Mucosa of gallbladder (tissue), 1 donor: ENCODE data around the gene WDFY4. TPM values are rescaled to one million over a fixed set of nuclear protein-coding genes. Genes with fewer than 3 reads are reported as not detected.

ENCODE experiments used
- DNase-seq: peaks from one replicate; pipeline ENCODE4 v3.0.0-alpha.2; 2020; ENCODE audit warnings: low spot score
- total RNA-seq: library from RNA; stranded (reverse); gene quantifications from one replicate; pipeline ENCODE4 v1.2.1, GENCODE V29; 2021
- donor health status: DM: no; HTN: no; CAD: no.

Gene WDFY4
- total RNA-seq, 1 donor from 2014 or later: 8.7 TPM

DNA sequence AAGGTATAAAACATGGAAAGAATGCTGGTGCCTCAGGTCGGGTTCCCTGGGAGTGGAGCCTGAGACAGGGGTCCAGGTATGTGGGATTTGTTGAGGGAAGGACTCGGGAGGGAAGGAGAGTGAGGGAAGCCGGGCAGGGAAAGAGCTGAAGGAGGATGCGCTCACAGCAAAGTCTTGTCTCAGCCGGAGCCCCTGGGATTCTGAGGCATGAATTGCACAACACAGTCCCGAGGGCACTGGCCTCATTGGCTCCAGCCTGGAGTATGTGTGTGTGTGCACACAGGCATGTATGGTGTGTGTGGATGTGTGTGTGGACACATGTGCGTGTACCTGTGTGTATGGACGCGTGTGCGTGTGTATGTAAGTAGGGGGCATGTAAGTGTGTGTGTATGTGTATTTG lies 87.4 kb downstream of the WDFY4 start:
- DNase-seq: no peak

DNA sequence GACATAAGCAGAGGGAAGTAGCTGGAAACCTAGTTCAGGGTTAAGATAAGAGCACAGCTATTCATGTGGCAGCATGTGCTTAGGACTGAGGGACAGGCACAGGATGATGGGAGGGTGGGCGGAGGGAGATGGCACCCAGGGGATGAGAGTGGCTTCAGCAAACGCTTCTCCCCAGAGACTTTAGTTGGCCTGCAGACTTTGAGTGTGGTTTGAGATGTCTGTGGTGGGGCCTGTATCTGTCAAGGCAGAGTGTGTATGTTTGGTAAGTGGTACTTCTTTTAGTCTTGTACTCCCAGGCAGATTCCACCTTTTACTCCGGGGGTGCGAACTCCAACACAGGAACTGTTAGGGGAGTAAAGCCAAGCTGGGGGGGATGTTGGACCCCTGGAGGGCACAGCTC lies 88.9 kb downstream of the WDFY4 start:
- DNase-seq: no peak

GRCh38 chr10:48774416-48775205 lies 89.9 kb downstream of the WDFY4 start:
- no peak for DNase-seq

DNA sequence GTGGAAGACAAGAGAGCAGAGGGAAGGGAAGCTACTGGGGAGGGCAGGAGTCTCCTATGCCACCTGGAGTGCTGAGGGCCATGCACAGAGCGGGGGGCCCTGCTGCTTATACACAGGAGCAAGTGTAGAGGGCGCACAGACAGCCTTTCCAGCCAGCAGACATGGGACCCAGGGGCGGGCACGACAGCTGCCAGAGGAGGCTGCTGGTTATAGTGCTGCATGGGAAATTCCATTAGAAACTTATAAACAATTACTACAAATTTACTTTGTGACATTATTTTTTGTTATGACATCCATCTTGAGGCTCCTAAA lies 90.5 kb downstream of the WDFY4 start:
- DNase-seq: no peak

DNA sequence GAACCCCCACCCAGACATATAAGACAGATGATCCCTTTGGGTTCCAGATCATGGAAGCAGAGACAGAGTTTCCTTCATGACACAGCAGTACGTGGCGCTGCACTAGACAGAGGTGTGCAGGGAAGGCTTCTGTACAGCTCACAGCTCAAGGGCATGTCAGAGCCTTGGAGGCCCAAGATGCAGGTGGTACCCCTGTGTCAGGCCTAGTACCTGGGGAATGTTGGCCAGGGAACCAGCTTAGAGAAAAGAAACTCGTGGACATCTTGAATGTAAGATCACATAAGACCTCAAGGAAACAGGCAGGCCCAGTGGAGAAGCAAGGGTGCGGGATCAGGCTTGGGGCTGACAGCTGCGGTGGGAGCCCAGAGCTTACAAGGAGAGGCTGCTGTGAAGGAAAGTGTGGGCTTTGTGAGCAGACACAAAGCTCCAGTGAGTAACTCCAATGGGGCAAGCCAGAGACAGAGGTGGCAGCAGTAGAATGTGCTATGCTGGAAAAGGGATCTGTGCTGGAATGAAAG lies 91.4 kb downstream of the WDFY4 start:
- no peak for DNase-seq

GRCh38 chr10:48776528-48776927 lies 91.9 kb downstream of the WDFY4 start:
- DNase-seq: no peak

GRCh38 chr10:48777110-48777509 lies 92.4 kb downstream of the WDFY4 start:
- DNase-seq: no peak

DNA sequence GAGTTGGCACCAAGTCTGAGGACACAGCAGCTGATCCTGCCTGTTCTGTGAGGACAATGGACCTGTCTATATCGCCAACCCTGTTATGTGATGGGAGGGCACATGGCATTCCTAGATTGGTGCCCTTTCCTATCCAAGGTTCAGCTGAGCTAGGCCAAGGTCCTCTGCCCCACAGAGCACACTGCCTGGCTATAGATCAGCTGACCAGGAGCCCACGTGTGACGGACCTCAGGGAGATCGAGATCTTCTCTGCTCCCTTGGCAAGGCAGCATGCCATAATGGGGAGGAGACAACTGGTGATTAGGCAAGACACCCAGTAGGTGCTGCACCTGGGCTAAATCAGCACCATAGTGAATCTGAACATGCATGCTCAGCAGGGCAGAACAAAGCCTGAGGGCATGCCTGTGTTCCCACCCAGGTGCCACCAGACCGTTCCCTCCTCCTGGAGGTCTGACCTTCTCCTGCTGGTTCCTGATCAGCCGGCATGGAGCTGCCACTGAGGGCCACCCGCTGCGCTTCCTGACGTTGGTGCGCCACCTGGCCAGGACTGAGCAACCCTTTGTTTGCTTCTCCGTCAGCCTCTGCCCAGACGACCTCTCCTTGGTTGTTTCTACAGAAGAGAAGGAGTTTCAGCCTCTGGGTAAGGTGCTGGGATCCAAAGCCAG lies 93.7 kb downstream of the WDFY4 start:
- no peak for DNase-seq

DNA sequence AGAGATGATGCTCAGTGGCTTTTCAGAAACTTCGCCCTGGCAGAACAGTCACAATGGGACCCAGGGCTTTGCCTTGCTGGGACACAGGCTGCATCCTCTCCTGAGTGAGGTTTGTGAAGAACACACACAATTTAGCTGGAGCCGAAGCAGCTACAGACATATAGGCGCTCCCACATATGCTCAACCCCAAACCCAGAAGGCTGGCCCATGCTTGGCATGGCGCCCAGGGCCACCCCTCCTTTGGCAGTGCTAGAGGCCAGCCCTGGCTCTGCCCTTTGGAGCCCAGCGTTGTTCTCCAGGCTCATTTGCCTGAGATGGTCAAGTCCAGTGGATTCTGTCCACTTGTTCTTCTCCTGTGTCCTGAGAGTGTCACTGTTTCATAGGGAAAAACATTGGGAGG lies 94.4 kb downstream of the WDFY4 start:
- DNase-seq: no peak

GRCh38 chr10:48779546-48780152 lies 95.0 kb downstream of the WDFY4 start:
- no peak for DNase-seq

GRCh38 chr10:48780341-48780740 lies 95.7 kb downstream of the WDFY4 start:
- DNase-seq: no peak

DNA sequence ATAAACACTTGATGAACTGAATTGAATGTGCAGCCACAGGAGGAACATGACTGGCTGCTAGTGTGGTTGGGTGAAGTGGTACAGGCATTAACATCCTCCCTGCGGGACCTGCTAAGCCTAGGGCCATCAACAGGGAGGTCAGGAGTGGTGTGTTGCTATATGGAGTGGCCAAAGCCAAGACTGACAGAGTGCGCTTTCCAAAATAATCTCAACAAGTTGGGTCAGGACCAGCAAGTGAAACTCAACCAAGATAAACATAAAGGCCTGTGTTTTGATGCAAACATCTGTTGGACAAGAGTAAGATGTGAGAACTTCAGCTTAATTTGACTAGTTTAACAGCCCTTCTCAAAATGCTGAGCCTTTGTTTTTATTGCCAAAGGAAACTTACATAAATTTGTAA lies 97.7 kb downstream of the WDFY4 start:
- DNase-seq: no peak

GRCh38 chr10:48784031-48784430 lies 99.4 kb downstream of the WDFY4 start:
- no peak for DNase-seq

DNA sequence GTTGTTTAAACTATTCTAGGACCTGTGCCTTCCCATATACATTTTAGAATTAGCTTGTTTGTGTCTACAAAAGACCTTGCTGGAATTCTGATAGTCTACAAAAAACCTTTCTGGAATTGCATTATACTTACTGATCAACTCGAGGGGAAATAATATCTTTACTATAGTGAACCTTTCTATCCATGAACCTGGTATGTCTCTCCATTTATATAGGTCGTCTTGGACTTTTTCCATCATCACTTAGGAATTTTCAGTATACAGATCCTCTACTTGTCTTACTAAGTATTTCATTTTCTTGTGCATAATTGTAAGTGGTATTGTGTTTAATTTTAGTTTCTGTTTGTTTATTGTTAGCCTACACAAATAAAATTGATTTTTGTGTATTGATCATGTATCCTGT lies 101.1 kb downstream of the WDFY4 start:
- no peak for DNase-seq

- no peak for DNase-seq
Measured at GRCh38 chr10:48786606-48787282, 102.1 kb downstream of the WDFY4 start.

DNA sequence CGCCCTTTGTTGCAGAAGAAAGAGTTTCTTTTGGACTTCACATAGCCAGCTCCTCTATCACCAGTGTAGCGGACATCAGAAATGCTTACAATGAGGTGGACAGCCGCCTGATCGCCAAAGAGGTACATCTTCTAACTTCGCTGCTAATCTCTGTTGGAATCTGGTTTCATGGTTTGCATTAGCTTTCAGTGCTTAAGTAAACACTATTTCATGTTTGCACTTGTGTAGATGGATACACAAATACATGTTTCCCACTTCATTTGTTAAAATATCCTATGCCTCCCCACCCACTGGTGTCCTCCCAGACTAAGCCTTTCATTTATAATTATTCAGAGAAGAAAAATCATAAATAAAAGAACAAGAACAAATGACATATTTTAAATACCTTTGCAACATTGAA lies 103.9 kb downstream of the WDFY4 start:
- DNase-seq: no peak

GRCh38 chr10:48789486-48790456 lies 105.1 kb downstream of the WDFY4 start:
- no peak for DNase-seq

GRCh38 chr10:48790457-48791044 lies 105.9 kb downstream of the WDFY4 start:
- DNase-seq: no peak

DNA sequence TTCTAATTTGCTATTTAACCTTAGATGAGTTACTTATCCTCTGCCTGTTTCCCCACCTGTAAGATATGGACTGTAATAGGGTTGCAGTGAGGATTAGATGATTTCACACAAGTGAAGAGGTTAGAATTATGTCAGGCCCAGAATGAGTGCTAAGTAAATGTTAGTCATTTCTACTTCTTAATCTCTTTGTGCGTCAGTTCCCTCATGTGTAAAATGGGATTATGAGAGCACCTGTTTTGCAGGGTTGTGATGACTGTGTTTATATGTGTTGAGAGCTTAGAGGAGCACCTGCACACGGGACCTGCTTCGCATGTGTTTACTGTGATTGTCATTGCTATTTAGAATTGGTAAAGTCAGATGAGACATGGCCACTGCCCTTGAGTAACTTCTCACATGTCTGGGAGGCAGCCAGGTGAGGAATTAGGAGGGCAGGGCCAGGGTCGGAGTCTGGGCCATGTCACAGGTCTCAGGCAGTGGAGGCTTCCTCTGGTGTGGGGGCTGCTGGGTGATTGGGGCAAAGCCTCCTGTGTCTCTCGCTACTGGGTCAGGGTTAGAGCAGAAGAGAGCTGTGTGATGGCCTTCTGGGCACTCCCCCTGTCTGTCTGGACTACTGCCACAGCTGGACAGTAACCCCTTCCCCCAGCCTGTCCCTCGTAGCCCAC lies 106.7 kb downstream of the WDFY4 start:
- no peak for DNase-seq

GRCh38 chr10:48792121-48792520 lies 107.4 kb downstream of the WDFY4 start:
- DNase-seq: no peak
